ENCODE results near the gene BMPER.

- TF ChIP-seq CTCF (IDR thresholded peaks at IDR 0.05; ENCODE audit: poor library complexity) (no peak), EZH2 (IDR thresholded peaks at IDR 0.05; ENCODE audit: borderline replicate concordance) (no peak), EZH2phosphoT487 (IDR thresholded peaks at IDR 0.05; ENCODE audit: low read depth, severe bottlenecking, unreplicated experiment) (no peak)
Observed at GRCh38 chr7:33922820-33923219, 17.5 kb downstream of the BMPER start.
